SIG-M5 (cell line): Measurements from ENCODE around the gene STXBP4.
"Not testable (repeated sequence)": the region's sequence is repeated elsewhere in the genome, so short reads cannot be mapped to it uniquely, and the experiment has no call there.

Experiments
- DNase-seq: peaks from one replicate; lab custom pipeline; 2025; lab: John Stamatoyannopoulos, UW

Gene STXBP4

DNA sequence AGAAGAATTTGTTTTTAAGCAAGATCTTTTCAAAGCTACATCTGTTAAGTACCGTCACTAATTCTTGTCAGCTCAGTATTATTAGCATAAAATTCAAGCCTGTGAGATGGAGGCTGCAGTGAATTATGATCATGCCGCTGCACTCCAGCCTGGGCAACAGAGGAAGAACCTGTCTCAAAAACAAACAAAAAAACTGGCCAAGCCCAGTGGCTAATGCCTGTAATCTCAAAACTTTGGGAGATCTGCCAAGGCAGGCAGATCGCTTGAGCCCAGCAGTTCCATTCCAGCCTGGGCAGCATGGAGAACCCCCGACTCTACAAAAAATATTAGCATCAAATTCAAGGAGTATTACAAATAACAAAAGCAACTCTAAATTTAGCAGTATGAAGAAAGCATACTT is 88.0 kb downstream of the STXBP4 start:
- DNase-seq: no peak

DNA sequence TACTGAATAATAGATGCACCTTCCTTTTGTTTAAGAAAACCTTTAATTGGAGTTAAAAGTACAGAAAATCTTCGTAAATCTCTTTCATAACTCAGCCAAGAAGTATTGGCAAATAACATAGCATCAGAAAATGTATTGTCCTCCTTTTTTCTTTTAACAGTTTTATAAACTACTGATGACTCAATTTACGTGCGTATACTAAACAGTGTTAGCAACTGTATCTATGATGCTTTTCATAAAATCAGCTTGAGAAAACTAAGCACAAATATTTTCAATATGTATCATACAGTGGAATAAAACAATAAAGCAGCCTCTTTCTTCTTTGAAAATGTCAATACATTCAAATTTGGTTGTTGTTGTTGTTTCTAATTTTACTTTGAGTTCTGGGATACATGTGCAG is 88.6 kb downstream of the STXBP4 start:
- DNase-seq: no peak

DNA sequence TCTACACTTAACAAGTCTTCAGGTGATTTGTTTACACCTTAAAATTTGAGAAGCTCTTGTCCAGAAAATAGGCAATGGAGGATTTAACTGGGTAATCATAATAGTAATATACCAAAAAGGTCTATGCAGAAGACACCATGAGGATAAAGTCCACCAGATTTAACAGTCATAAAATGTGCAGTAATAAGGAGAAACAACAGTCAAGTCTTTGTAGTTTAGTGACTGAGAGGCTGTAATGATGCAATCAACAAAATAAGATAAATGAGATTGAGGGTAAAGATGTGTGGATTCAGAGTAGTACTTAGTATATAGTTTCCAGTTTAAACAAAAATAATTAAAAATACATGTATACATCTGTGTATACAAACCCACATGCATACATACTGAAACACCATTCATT is 91.2 kb downstream of the STXBP4 start:
- no peak for DNase-seq

DNA sequence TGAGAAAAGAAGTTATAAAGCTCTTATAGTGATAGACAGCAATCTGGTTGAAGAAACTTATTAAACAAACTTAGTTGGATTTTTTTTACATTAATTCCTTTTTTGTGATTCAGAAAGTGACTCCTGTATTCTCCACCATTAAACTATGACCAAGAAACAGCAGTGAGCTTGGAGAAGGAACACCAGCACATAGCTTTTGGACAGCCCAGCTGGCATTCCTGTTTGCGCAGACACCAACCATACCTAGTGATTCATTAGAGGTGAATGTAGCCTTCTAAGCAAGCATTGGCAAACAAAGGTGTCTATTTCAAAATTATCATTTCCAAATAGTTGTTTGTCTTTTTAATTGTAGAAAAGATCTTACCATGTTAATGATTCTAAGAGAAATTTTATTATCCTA is 94.4 kb downstream of the STXBP4 start:
- DNase-seq: no peak

DNA sequence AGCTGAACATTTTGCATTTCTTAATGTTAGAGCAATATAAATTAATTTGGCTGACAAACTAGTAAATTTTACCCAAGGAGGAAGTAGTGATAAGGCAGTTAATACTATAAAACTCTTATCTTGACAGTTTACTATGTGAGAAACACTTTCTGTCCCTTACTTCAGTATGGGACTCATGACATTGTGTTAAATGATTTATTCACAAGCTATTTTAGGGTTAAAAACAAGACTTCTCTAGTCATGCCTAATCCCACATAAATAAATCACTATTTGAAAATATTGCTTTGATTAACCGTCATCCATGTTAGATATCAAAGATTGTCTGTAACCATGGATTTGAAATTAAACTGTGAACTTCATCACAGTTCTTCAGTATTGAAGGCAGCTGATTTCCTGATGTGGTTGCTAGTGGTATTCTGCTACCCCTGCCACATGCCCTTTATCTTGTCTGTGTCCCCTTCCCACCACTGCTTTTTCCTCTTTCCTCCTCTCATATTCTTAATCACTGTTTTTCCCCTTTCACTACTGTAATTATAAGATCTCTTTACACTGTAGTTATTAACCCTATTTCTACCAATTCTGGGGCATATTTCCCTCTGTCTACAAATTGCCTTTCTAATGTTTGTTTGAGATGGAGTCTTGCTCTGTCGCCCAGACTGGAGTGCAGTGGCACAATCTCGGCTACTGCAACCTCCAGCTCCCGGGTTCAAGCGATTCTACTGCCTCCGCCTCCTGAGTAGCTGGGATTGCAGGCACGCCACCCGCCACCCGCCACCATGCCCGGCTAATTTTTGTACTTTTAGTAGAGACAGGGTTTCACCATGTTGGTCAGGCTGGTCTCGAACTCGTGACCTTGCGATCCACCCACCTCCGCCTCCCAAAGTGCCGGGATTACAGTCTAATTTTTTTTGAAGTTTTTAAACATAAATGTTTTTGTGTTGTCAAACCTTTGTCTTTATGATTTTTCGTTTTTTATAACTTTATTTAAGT is 95.6 kb downstream of the STXBP4 start:
- no peak for DNase-seq

DNA sequence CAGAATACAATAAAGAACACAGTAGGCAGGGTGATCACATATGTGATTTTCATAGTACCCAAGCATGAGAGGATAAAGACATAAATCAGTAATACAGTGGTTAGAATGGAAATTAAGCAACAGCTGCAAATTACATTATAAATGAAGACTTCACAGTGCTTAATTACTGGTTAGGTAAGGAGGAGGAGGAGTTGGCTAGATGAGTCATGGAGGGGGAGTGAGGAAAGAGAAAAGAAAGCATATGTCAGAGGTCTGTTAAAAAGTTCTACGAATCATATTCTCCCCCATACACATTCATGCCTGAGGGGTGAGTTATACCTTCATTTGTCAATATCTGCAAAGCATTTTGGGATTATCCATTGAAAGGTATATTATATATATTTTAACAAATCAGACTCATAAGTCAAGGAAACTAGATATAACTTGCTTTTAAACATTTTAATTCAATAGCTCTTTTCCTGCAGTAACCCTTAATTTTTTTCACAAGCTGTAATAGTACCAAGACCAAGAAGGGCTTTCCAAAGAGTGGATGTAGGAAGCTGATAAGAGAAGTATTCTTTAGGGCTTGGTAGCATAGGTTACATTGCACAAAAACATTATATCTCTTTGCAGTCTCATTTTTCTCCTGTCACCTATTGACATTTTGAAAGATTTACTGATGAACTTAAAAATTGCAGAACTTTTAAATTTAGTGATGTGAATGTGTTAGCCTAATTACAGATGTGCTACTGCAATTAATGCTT is 99.3 kb downstream of the STXBP4 start:
- DNase-seq: no peak

DNA sequence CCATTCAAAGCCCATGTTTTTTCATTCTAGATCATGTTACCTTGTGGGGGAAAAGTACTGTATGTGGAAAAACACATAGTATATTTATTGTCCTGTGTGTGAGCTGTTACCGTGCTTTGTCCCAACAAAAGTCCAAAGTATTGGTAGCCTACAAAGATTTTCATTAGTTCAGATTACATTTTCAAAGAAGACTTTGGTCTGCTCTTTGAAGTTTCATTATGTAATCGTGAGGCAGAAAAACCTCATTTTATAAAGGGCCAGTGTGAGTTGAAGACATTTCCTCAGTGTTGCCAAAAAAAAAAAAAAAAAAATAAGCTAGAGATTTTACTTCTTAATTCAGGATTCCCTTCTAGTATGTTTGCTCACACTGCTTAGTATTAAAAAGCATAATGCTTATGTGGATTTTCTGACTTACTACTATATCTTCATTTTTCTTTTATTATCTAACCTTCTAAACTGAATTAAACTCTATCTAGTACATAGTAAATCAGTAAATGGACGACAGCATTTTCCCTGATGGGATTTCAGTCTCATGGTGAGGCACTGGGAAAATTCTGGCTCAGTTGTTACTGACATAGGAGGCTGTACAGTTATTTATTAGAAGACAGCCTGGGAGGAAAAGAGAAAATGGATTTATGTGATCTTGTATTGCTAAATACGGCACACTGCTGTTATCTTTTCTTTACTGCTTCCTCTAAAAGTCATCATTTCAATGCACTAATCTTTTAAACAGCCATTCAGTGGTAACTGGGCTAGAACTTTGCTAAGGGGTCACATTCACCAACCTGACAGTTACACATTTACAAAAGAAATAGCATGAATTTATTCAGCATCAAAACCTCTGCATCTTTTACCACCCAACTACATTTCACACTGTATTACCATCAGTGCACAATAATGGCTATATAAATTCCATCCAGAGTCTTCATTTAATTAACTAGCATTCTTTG is 100.6 kb downstream of the STXBP4 start:
- no peak for DNase-seq

DNA sequence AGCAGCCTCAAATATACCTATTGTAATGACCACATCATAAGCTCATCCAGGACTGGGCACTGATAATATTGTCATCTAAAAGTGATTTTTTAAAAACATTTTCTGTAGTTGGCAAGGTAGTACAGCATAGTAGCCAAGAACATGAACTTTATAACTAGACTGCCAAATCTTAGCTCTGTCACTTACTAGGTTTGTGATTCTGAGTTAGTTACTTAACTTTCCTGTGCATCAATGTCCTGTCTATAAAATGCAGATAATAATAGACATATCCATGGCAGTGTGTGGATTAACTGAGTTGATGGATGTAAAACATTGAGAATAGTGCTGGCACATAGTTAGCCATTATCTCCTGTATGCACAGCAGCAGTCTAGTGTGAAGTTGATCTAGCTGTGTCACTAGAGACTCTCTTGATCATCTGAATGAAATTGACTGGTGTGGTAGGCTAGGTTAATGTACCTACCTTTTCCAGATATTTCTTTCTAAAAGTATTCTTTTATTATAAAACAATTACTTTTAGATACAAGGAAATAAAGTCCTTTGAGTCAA is 101.5 kb downstream of the STXBP4 start:
- no peak for DNase-seq

DNA sequence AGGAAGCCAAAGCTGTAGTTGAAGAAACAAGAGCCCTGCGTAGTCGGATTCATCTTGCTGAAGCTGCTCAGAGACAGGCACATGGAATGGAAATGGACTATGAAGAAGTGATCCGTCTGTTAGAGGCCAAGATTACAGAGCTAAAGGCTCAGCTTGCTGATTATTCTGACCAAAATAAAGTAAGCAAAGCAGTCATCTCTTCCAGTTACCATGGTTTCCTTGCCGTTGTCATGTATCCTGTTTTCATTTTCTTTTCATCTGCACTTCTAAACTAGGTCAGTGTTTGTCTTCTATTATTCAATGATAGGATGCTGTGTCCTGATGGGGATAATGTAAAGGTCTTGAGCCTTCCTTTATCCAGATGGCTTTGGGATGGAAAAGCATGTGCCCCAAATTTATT is 104.3 kb downstream of the STXBP4 start:
- DNase-seq: no peak

DNA sequence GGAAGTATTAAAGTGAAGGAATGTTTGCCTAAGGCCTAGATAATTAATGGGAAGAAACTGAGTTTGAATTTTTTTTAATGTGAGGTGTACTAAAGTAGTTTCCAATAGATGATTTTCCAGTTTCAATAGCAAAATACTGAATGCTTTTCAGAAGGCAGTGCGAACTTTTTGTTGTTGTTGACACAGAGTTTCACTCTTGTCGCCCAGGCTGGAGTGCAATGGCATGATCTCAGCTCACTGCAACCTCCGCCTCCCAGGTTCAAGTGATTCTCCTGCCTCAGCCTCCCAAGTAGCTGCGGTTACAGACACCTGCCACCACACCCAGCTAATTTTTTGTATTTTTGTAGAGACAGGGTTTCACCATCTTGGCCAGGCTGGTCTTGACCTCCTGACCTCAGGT is 104.9 kb downstream of the STXBP4 start:
- not testable (repeated sequence) for DNase-seq

DNA sequence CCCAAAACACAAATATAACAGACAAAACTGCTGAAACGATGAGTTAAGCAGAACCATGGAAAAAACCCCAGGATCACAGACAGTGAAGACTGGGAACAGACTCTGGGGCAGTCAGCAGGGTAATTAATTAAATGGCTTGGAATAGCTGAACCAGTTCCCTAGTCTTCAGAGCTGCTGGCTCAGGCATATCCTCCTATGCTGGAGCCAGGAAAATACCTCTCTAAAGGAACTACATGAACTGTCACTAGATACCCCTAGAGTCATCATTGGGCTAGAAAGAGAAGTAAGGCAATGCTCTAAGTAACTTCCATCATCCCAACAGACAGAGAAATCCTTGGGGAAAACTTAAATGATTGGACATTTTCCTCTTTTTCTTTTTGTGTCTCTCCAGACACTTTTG is 113.0 kb downstream of the STXBP4 start:
- DNase-seq: no peak

DNA sequence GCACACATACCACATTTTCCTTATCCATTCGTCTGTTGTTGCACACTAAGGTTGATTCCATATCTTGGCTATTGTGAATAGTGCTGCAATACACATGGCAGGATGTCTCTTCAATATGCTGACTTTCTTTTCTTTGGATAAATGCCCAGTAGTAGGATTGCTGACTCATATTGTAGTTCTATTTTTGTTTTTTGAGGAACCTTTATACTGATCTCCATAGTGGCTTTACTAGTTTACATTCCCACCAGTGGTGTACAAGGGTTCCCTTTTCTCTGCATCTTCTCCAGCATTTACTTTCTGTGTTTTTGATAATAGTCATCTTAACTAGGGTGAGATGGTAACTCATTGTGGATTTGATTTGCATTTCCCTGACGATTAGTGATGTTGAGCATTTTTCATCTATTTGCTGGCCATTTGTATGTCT is 118.1 kb downstream of the STXBP4 start:
- peak; percentile 32 for DNase-seq

DNA sequence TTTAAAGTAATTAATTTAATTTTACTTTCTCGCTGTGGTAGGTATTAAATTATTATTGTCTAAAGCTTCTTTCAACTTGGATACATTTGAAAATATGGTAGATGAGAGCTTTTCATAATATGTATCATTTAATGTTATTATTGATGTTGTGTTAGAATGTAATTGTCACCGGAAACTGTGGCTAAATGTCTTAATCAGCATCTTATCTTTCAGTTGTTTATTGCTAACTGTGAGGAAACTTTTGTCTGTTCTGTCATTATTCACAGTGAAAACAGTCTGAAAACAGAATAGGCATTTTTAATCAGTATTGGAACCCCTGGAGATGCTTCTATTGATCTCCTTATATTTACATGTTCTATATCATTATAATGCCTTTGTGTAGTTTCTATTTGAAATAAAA is 120.7 kb downstream of the STXBP4 start:
- no peak for DNase-seq

DNA sequence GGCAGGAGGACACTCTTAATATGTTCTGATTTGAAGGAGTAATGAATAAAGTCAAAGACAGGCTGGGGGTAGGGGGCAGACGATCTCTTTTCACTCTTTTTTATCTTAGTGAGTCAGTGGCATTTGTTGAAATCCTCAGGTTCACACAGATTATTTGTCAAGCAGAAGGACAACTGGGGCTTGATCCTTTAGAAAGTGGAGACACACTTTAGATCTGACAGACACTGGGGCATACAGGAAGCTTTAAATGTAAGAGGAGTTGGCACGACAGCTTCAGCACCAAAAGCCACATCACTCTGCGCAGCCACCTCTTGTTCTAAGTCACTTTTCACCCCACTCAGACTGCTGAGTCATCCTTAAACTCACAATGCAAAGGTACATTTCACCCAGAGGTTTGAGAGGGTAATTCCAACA is 121.5 kb downstream of the STXBP4 start:
- DNase-seq: no peak

DNA sequence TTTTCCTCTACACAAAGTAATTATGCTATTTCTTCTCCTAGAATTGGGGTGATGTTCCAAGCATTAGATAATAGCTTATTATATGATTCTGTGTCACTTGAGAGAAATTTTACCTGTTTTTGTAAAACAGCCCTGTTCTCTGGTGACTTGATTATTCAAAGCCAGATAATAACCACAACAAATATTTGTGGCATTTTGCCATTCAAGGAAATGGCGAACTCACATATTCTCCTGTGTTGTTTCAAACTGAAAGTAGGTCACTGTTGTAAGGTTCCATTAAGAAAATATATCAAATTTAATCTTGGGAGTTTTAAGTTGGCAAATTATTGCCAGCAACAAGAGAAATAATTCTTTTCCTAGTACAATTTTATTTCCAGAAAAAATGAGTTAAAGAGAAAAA is 124.8 kb downstream of the STXBP4 start:
- no peak for DNase-seq

DNA sequence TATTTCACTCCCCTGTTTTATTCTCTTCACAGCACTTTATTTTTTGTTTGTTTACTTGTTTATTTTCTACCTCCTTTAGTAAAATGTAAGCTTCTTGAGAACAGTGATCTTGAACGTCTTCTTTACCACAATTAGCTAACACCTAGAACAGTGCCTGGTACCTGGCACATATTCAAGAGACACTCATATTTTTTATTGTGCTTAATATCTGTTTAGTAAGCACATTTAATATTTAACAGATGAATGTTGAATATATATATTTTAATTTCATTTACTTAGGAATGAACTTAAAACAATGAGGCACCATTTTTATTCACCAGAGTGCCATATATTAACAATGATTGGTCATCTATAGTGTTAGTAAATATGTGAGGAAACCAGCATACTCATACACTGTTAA is 130.2 kb downstream of the STXBP4 start:
- no peak for DNase-seq

DNA sequence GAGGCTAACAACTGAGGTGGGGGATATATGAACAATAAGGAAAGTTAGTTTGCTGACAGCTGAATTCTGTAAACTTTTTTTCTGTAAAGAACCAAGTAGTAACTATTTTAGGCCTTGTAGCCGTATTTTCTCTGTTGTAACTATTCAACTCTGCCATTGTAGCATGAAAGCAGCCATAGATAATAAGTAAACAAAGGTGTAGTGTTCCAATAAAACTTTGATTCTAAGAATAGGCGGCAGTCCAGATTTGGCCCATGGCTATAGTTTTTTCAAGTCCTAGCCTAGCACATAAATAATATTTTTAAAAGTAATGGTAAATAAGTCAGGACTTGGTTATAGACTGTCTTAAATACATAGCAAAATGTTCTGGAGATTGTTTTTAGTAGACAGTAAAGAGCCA is 142.0 kb downstream of the STXBP4 start:
- no peak for DNase-seq

DNA sequence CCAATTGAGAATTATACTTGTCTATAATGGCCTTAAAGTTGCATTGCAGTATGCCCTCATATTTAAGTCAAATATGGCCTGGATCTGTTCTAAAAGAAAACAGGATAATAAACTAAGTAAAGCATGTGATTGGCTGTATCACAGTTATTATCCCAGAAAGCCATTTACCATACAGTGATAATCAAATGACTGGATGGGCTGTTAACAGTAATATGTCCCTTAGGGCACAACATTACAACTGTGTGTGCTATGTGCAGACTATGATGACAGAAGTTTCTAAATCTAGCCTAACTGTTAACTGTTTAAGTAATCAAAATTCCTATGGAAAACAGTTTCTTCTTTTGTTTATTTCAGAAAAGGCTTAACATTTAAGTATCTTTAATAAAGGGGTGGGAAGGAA is 145.7 kb downstream of the STXBP4 start:
- DNase-seq: no peak

DNA sequence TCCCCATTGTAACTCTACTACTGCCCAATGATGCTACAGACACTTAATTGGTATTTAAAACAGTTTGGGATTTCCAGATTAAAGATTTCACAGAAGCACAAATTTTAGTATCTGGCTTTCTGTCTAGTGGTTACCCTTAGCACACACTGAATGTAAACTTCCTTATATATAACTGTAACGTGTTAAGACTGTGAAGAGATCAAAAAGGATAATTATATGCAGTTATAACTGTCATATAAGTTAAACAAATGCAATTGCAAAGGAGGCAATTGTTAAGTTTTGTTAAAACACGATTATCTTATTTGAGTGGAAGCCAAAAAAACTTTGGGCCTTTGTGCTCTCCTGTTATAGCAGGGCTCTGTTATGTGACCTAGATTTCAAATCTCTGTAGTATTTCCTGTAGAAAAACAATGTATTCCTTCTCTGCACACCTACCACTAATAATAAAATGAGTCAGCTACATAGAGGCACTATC is 147.9 kb downstream of the STXBP4 start:
- no peak for DNase-seq

DNA sequence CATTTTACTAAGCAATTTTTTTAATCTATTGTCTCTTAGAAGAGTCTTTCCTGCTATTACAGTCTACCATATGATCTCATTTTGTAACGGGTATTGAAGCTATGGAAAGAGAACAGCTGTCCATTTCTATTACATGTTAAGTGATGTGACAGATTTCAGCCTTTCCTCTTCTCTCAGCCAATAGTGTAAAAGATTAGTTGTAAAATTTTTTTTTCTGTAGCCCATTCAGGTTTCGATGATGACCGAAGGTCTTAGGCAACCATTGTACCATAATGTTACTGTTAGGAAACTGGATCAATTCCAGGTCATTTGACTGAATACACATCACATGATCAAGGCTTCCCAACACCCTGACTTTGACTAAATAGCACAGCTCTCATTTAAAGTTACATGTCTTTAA is 148.6 kb downstream of the STXBP4 start:
- DNase-seq: no peak

DNA sequence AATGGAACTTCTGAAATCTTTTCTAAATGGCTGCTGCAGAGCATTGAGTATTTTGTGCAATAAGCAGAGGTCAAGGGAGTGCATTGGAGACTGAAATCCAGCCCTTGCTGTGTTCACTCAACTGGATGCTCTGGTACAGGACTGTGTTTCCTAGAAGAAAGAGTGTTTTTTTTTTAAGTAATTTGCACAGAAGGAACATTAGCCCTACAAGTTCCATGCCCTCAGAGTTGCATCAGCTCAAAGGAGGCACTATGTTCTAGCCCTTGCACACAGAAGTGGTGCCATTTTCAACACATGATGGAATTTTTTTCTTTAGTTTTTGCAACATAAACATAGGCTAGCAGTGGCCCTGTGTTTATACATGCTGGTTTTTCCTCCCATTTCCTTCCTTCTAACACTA is 152.1 kb downstream of the STXBP4 start:
- DNase-seq: no peak

DNA sequence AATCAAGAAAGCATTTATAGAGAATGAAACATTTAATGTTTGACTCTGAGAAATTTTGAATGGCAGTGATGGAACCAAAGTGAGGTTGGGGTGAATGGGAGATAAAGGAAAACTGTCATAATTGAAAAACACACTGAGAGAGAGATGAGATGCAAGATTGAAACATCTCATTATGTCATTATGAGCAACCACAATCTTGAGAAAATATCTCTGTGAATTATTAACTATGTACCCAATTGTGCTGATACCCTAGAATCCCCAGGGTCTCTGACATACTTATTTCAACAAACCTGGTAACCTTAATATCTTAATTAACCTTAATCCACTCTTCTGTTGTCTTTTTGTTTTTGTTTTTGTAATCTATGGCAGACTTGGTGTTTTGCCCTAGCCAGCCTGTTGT is 152.7 kb downstream of the STXBP4 start:
- DNase-seq: no peak
